GM21737 (cell line): Measurements from ENCODE around the gene TMEM212.

Source experiments
- ATAC-seq: cut with Tn5 transposase; IDR thresholded peaks from one replicate; pipeline ENCODE4 v1.9.1; 2021; ENCODE audit warnings: mild to moderate bottlenecking, moderate library complexity; ENCODE audit not compliant: unreplicated experiment

Gene TMEM212

GRCh38 chr3:171842864-171843518 lies at the start of gene TMEM212:
TMEM212 (plus strand) TSS chr3:171843349; CDS start chr3:171843384, 35 bp downstream.
- ATAC-seq: no peak

- ATAC-seq: no peak
These were observed 46.4 kb upstream of the TMEM212 start for GRCh38 chr3:171796625-171797264.

- ATAC-seq: peak; percentile 82
These were observed 45.9 kb upstream of the TMEM212 start for GRCh38 chr3:171797265-171797679.

GRCh38 chr3:171797873-171798272 lies 45.3 kb upstream of the TMEM212 start:
- no peak for ATAC-seq

- no peak for ATAC-seq
These were observed 43.6 kb upstream of the TMEM212 start for GRCh38 chr3:171799501-171799900.

- ATAC-seq: no peak
These were observed 41.2 kb upstream of the TMEM212 start for GRCh38 chr3:171801738-171802589.

GRCh38 chr3:171802590-171802956 lies 40.6 kb upstream of the TMEM212 start:
- ATAC-seq: no peak

DNA sequence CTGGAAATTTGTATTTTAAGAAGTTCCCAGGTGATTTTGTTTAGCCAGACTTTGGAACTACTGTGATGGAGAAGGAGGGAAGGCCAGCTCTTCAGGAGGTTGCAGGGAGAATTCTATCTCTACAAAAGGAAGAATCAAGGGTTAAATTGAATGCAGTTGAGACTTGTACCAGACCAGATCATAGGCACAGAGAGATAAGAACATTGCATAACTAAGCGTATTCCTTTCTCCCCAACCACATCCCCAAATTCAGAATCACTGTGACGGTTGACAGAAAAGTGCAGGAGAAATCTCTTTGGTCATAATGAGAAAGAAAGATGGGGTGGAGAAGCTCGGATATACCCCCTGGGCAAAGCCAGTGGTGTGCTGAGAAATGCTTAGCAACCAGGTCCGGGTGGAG lies 40.1 kb upstream of the TMEM212 start:
- no peak for ATAC-seq

- no peak for ATAC-seq
These were observed 38.3 kb upstream of the TMEM212 start for GRCh38 chr3:171804618-171805389.

GRCh38 chr3:171805687-171806086 lies 37.5 kb upstream of the TMEM212 start:
- ATAC-seq: no peak

DNA sequence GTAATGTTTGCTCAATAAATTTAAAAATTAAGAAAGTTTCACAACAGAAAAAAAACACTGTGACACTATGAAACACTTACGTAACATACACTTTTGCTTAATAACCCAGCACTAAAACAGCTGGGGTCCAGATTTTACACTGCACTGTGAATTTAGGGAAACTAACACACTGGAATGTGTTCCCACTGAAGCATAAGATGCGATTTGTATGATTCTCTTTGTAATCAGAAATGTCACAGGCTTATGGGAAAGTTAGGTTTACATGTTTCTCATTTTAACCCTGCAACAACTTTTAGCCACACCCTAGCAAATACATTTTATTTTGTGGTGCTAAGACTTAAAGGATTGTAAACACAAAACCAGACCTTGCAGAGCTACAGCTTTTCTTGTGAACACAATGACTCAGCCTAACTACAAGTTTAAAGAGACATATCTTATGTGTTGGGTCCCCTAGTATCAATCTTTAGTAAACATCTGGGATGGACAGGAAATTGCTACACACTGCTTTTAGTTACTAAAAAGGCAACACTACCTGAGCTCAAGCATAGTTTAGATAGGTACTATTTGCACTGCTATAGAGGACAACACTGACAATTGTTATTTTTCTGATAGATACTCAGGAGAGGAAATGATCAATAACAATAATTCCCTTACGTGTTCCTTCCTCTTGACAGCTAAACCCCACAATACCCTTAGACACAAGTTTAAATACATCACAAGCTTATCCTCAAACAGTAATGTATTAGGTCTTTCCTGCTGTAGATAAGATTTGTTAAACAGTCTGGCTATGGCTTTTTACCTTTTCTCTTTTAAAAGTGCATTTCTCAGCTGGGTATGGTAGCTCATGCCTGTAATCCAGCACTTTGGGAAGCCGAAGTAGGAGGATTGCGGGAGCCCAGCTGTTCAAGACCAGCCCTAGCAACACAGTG lies 36.7 kb upstream of the TMEM212 start:
- no peak for ATAC-seq

DNA sequence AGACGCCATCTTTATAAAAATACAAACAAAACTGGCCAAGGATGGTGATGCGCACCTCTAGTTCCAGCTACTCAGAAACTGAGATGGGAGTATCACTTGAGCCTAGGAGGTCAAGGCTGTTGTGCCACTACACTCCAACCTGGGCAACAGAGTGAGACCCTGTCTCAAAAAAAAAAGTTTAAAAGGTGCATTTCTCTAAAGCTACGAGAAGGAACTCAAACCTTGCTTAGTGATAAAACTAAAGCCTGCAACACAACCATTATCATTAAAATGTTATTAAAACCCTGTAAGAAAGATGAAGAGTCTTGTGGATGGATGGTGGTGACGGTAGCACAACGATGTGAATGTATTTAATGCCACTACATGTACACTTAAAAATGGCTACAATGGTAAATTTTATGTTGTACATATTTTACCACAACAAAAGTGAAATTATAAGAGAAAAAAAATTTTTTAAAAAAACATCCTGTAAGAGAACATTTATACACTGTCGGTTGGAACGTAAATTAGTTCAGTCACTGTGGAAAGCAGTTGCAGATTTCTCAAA lies 35.9 kb upstream of the TMEM212 start:
- ATAC-seq: no peak

GRCh38 chr3:171807806-171808205 lies 35.3 kb upstream of the TMEM212 start:
- ATAC-seq: no peak

DNA sequence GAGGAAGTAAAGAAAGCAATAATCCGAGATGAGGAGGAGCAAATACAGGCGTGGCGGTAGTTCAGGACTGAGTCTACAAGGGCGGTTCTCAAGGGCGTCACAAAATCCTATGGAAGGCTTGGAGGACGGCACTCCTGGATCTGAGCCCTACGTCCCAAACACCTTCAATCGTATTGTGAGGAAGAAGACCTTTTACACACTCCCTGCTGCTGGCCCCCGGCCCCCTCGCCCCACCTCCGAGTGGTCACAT lies 33.6 kb upstream of the TMEM212 start:
- ATAC-seq: peak; percentile 30

DNA sequence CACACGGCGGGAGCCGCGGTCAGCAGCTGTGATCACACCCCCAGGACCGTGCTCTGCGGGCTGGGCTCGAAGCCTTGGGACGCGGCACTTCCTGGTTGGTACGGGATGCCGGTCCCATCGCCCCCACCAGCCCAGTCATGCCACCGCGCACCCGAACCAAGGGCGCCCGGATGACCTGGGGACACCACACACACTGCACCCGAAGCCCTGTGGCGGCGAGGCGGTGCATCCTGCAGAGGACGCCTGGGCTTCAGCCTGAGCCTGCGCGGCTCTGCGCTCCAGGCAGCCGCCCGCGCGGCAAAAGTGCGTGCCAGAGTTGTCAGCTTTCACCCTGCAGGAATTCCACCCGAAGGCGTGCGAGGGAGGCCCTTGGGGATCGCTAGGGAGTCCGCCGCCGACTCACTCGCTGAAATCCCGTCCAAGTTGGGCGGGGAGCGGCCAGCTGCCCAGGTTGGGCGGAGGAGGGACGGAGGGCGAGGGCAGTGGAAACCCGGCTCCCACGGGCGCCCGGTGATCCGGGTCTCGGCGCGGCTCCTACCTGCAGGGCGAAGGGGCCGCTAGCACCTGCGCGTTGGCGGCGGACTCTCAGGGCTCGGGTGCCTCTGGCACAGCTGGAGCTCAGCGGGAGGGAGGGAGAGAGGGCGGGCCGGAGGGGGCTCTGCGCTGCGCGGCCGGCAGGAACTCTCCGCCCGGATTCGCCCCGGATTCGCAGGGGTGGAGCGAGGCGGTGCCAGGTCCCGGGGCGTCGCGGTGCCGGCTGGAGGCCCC lies 33.1 kb upstream of the TMEM212 start, which contains the start of gene PLD1:
Gene PLD1 (minus strand): TSS at position 623 of the 768 bp plus-strand sequence. CDS start 72,432 bp downstream, outside the sequence.
- peak; percentile 57 for ATAC-seq

- no peak for ATAC-seq
These were observed 32.4 kb upstream of the TMEM212 start for GRCh38 chr3:171810629-171811294.

- no peak for ATAC-seq
These were observed 31.7 kb upstream of the TMEM212 start for GRCh38 chr3:171811295-171811912.

- no peak for ATAC-seq
These were observed 31.2 kb upstream of the TMEM212 start for GRCh38 chr3:171811913-171812335.
